HTR-8/SVneo (cell line): Measurements from ENCODE around the gene PPM1B.
"Not testable (repeated sequence)": the region's sequence is repeated elsewhere in the genome, so short reads cannot be mapped to it uniquely, and the experiment has no call there.

Experiments used
- DNase-seq: peaks from one replicate; pipeline ENCODE4 v3.0.0; 2011; ENCODE audit warnings: low spot score, mixed read lengths; ENCODE audit not compliant: insufficient read length
- FAIRE-seq: peaks from 2 replicates; lab custom pipeline; 2011; peaks lifted over from hg19 to GRCh38; lab: Jason Lieb, UNC

Gene PPM1B

GRCh38 chr2:44168681-44169154 is at the start of gene PPM1B:
PPM1B (plus strand) TSS chr2:44168875; CDS start chr2:44201200, 32,325 bp downstream.
- FAIRE-seq (no peak), DNase-seq (peak; percentile 96)

DNA sequence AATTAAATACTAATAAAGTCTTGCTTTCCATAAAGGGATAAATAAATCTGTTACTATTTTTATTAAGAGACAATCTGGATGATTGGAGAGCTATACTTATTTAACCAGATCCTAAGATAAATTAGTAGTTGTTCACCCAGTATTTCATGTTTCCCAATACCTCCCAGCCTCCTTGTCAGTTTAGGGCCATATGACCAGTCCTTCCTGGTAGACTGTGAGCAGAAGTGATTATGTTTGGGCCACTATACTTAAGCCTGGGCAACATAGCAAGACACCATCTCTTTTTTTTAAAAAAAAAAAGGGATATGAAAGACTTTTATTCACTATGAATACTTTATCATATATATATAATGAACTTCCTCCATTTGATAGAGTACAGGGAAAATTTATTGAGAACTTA is 48.8 kb upstream of the PPM1B start:
- DNase-seq, result no peak
- no peak for FAIRE-seq

DNA sequence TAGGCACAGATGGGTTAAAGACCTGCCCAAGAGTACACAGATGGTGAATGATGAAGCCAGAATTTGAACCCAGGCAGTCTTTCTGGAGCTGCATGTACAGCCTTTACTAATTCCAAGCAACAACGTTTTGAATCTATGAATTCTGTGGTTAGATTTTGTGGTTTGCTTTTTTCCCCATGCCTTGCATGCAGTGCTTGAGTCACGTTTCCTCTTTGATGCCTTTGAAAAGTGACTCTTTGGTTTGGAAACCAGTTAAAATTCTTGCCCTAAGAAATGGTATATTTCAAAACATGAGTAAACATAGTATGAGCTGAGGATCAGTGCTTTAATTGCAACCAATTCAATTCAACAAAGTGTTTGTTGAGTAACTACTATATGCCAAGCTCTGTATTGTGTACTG is 48.2 kb upstream of the PPM1B start:
- FAIRE-seq (peak; percentile 67), DNase-seq (peak; percentile 62)

DNA sequence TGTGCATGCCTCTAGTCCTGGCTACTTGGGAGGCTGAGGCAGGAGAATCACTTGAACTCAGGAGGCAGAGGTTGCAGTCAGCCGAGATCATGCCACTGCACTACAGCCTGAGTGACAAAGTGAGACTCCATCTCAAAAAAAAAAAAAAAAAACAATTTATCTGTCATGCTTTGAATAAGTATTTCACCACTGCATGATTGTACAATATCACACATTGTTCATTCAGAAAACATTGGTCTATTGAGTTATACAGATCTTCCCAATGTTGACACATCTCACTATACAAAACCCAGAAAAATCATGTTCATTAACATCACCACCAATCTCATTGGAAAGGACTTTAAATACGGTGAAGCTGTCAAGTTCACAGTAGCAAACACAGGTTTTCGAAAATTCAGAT is 46.8 kb upstream of the PPM1B start:
- no peak for DNase-seq
- FAIRE-seq, result no peak

GRCh38 chr2:44124500-44124899 is 44.2 kb upstream of the PPM1B start:
- FAIRE-seq, result no peak

DNA sequence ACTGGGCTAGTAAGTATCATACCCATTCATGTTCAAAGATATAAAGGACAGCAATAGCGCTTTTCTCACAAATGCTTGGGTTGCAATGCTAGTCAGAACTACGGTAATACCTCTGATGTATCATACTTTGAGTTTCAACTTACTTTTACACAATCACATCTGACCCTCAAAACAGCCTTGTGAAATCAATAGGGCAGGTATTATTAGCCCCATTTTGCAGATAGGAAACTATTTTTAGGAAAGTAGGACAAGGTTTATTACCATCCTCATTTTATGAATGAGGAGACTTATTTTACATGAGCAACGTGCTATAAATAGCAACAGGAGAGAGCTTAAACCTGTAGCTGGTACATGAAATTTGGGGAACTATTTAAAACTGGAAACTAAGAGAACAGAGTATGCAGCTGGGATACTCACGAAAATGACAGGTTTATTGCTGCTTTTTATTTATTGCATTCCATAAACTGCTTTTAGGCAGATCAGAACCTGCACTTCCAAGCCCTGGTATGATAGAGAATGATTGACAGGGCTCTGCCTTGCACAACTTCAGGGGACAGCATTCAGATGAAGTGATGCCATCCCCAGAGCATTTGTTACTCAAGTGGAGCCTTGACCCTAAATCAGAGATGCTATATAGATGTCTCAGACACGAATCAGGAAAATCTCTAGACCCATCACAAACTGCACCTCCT is 42.4 kb upstream of the PPM1B start:
- FAIRE-seq (peak; percentile 58), DNase-seq (peak; percentile 90)

More at GRCh38 chr2:44124500-44124899, 44.2 kb upstream of the PPM1B start:
- DNase-seq, result no peak

DNA sequence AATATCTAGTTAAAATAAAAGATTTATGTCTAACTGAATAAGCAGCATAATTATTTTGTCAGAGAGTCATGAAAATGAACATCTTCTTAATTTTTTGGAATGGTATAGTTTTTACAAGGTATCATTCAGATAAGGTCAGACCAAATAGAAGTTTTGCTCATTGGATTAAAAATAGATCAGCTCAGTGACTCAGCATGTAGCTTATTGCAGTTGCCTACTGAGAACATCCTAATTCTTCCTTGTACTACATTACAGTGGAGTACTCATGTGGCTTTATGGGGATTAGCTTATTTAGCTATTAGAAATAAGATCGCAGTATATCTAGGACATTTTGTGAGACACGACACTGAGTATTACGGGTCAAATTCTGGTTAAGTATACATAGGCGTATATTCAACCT is 38.2 kb upstream of the PPM1B start:
- DNase-seq (no peak), FAIRE-seq (peak; percentile 77)

DNA sequence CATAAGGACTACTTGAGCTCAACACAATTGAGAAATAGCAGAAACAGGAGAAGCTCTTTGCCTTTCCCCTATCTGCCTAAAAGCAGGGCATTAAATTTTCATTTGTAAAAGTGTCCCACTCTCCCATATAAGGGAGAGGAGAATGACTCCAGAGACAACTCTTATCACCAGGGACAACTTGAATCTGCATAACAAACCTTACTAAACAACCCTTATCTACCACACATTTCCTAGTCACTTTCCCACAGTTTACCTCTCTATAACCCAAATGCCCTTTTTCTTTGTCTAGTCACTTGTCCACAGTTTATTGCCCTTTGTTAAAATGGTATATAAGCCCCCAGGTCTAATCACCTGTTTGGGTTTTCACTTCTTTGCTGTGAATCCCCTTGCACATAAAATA is 37.5 kb upstream of the PPM1B start:
- FAIRE-seq (peak; percentile 4), DNase-seq (no peak)

DNA sequence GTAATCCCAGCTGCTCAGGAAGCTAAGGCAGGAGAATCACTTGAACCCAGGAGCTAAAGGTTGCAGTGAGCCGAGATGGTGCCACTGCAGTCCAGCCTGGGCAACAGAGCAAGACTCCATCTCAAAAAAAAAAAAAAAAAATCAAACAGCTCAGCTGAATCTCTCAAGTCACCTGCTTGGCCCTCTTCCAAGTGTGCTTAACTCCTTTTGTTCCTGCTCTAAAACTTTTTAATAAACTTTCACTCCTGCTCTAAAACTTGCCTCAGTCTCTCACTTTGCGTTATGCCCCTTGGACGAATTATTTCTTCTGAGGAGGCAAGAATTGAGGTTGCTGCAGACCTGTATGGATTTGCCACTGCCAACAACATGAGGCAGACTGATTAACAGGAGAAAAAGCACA is 35.1 kb upstream of the PPM1B start:
- not testable (repeated sequence) for FAIRE-seq

GRCh38 chr2:44134848-44135247 is 33.8 kb upstream of the PPM1B start:
- FAIRE-seq (no peak), DNase-seq (no peak)

More for the DNA sequence above, 35.1 kb upstream of the PPM1B start:
- DNase-seq, result not testable (repeated sequence)

DNA sequence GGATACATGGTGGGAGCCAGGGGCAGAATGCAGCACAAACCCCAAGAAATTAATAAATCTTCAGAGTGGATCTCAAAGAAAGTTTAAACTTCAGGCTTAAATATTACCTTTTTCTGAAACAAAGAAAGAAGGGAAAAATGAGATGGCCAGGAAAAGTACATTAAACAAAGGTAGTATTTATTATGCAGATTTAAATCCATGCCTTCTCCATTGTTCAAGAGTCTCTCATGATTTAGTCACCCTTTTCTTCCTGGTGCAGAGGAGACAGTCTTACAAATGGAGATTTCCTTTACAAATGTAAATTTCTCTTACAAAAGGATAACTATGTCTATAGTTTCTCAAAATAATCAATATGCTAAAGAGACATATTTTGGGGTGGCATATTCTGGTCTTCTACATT is 33.4 kb upstream of the PPM1B start:
- FAIRE-seq (no peak), DNase-seq (no peak)

GRCh38 chr2:44135771-44136170 is 32.9 kb upstream of the PPM1B start:
- DNase-seq, result no peak

GRCh38 chr2:44136252-44136651 is 32.4 kb upstream of the PPM1B start:
- peak; percentile 52 for DNase-seq
- peak; percentile 91 for FAIRE-seq

More at GRCh38 chr2:44135771-44136170, 32.9 kb upstream of the PPM1B start:
- no peak for FAIRE-seq

DNA sequence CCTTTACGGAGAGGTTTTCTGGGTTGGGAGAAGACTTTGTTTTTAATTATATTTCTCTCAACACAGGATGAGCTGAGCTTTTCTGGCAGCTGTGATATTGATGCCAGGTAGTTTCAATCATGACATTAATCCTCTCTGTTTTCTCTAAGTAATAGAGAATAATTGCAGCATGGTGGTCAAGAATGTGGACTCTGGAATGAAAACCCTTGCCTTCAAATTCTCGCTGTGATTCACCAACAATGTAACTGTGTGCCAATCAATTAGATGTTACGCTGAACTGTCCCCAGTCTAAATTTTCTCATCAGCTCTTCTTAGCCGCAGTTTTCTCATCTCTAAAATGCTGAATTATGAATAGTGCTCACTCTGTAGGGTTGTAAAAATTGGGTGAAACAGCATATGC is 31.6 kb upstream of the PPM1B start:
- DNase-seq, result no peak
- FAIRE-seq, result peak; percentile 52

DNA sequence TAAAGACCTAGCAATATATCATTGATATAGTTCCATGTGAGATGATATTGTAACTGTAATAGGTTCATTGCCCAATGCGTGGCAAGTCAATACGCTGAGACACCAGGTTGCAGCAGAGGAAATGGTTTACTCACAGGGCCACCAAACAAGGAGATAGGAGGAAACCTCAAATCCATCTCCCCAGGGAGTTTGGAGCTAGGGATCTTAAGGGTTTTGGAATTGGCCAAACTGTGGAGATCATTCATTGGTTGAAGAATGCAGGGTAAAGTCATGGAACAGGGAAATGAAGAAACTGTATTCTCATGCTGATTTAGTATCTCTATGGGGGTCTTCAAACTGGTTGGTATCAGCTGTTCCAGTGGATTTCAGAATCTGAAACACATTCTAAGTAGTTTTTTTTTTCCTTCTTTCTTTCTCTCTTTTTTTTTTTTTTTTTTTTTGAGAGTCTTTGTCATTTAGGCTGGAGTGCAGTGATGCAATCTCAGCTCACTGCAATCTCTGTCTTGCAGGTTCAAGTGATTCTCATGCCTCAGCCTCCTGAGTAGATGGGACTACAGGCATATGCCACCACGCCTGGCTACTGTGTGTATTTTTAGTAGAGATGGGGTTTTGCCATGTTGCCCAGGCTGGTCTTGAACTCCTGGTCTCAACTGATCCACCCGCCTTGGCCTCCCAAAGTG is 30.7 kb upstream of the PPM1B start:
- FAIRE-seq, result no peak
- DNase-seq, result no peak

GRCh38 chr2:44139741-44140140 is 28.9 kb upstream of the PPM1B start:
- FAIRE-seq (no peak), DNase-seq (no peak)

DNA sequence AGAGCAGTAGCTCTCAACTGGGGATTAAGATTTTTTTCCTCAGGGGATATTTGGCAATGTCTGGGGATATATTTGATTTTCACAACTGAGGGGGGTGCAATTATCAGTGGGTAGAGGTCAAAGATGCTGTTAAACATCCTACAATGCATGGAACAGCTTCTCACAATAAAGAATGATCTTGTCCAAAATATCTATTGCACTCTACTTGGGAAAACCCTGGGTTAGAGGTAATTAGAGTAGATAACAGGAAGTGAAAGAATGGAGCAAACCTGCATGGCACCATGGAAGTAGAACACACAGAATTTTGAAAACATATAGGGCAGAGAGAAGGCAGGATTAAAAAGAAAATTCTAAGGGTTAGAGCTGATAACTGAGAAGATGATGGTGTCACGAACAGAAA is 26.4 kb upstream of the PPM1B start:
- DNase-seq (no peak), FAIRE-seq (no peak)

DNA sequence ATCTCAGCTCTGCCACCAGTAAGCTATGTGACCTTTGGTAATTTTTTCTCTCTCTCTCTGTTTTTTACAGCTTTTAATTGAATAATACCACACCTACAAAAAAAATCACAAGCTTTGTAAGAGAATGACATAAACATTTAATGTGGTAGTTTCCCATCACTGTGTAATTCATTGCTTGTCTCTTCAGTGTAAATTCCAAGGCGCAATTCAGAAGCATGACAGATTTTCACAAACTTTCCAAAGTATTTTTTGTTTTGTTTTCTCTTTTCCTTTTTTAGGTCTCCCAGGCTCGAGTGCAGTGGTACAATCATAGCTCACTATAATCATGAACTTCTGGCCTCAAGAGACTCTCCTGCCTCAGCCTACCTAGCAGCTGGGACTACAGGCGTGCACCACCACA is 25.0 kb upstream of the PPM1B start:
- no peak for DNase-seq
- no peak for FAIRE-seq

DNA sequence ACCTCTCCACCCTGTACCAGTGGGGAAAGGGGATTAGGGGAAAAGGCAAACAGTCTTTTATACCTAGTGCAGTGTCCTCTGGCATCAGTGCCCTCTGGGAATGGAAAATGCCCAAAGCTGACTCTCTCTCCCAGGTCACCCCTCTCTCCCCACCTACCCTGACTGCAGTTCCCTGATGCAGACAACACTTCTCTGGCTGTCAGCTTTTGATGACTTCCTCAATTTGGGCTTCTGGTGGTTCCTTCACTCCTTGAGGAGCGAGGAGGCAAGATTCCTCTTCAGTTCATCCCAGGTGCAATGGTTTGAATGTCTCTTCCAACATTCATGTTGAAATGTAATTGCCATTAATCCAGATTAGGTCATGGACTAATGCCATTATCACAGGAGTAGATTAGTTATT is 19.7 kb upstream of the PPM1B start:
- no peak for FAIRE-seq
- no peak for DNase-seq

DNA sequence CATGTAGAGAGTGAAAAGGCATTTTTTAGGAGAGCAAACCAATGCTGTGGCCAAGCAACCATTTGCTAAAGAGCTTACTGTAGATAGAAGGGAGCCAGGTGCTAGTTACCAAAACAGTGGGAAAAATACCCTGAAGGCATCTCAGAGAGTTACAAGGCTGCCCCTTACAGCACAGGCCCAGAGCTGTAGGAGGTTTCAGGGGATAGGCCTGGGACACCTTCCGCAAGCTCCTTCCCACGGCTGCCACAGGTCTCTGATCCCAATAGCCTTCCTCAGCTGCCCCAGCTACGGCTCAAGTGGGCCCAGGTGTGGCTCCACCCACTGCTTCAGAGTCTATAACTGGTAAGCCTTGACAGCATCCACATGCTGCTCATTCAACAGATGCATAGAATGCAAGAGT is 18.2 kb upstream of the PPM1B start:
- DNase-seq, result no peak
- no peak for FAIRE-seq

DNA sequence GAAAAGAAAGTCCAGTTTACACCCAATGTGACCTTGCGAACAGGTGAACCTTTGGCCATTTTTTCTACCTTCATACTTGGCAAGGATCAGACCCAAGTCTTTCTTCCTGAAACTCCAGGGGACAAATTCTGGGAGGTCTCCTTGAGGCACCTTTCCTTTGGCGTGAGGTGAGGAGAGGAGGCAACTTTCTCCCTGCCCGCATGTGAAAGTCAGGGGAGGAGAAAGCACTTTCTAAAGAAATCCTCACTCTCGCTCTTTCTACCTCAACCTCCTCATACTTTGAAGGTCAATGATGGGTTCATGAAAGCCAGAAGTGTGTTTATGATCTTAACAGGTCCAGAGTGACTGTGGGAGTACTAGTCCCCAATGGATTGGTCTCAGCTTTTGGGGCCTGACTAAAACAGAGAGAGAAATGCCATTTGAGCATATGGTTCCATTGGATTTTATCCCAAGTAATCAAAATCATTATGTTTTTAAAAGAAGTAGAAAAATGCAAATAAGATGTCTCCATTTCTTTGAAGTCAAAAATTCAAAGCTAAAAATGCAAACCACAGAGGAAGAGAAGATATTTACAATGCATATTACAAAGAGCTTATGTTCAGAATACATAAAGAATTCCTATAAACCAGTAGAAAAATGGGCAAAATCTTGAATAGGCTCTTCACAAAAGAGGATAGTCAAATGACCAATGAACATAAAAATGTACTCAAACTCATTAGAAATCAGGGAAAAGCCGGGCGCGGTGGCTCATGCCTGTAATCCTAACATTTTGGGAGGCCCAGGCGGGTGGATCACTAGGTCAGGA is 15.6 kb upstream of the PPM1B start:
- FAIRE-seq, result no peak
- DNase-seq, result no peak
